Liver (tissue), 9 donors: ENCODE results near the gene KCTD16. TPM values are rescaled to one million over a fixed set of nuclear protein-coding genes. Genes with fewer than 3 reads are reported as not detected.
A peak's percentile ranks its signal among the peaks of the same experiment; 100 is the strongest.

ENCODE experiments used
- DNase-seq: peaks from one replicate; pipeline ENCODE4 v3.0.0-alpha.2; 2017; ENCODE audit warnings: low spot score
- H3K27ac ChIP-seq, 2 donors: one replicate each; pipeline ENCODE4 v1.7.0; 2013; ENCODE audit warnings: inconsistent platforms in 2 of 2, low read length in 2 of 2, control low read depth in 1 of 2, low read depth in 1 of 2, mild to moderate bottlenecking in 1 of 2
- H3K27me3 ChIP-seq, 4 donors: one replicate each; pipeline versions ENCODE4 v1.6.1 to v1.7.0; 2013; ENCODE audit warnings: low read length in 3 of 4, inconsistent platforms in 1 of 4, mild to moderate bottlenecking in 1 of 4, moderate library complexity in 1 of 4; ENCODE audit not compliant: control insufficient read depth in 4 of 4, insufficient read depth in 4 of 4
- H3K36me3 ChIP-seq, 4 donors: one replicate each; pipeline versions ENCODE4 v1.6.1 to v1.7.0; 2013; ENCODE audit warnings: low read length in 3 of 4, mild to moderate bottlenecking in 3 of 4, low read depth in 1 of 4, moderate library complexity in 1 of 4; ENCODE audit not compliant: control insufficient read depth in 4 of 4, insufficient read depth in 3 of 4
- H3K4me1 ChIP-seq, 4 donors: one replicate each; pipeline versions ENCODE4 v1.6.1 to v1.7.0; 2013; ENCODE audit warnings: low read length in 3 of 4, mild to moderate bottlenecking in 3 of 4, moderate library complexity in 1 of 4; ENCODE audit not compliant: control insufficient read depth in 4 of 4, insufficient read depth in 4 of 4
- H3K4me3 ChIP-seq, 3 donors: one replicate each; pipeline versions ENCODE4 v1.6.1 to v1.7.0; 2013; ENCODE audit warnings: low read length in 3 of 3, control low read depth in 1 of 3, low read depth in 1 of 3, mild to moderate bottlenecking in 1 of 3
- H3K9ac ChIP-seq, 2 donors: one replicate each; pipeline ENCODE4 v1.7.0; 2013; ENCODE audit warnings: low read length in 2 of 2, mild to moderate bottlenecking in 2 of 2, moderate library complexity in 2 of 2, control low read depth in 1 of 2, low read depth in 1 of 2
- H3K9me3 ChIP-seq, 4 donors: one replicate each; pipeline versions ENCODE4 v1.6.1 to v1.7.0; 2013; ENCODE audit warnings: low read length in 3 of 4; ENCODE audit not compliant: control insufficient read depth in 4 of 4
- ATF3 ChIP-seq: IDR thresholded peaks from 2 replicates; pipeline ENCODE4 v1.6.1; 2016; ENCODE audit warnings: antibody characterized with exemption
- CTCF ChIP-seq: fragments of 150-350 bp; IDR thresholded peaks from 2 replicates; pipeline ENCODE4 v1.5.1; 2017; ENCODE audit warnings: improper control_type of control experiment, low read depth, low read length; ENCODE audit not compliant: missing input control
- EGR1 ChIP-seq, 2 donors: IDR thresholded peaks; 2 replicates each; pipeline ENCODE4 v1.6.1; 2016 to 2018; ENCODE audit warnings: antibody characterized with exemption in 2 of 2, low read depth in 2 of 2
- FOXA1 ChIP-seq: IDR thresholded peaks from 2 replicates; pipeline ENCODE4 v1.6.1; 2016; ENCODE audit warnings: antibody characterized with exemption
- FOXA2 ChIP-seq: IDR thresholded peaks from 2 replicates; pipeline ENCODE4 v1.6.1; 2016; ENCODE audit warnings: antibody characterized with exemption
- GABPA ChIP-seq, 2 donors: IDR thresholded peaks in 1 of 2; conservative IDR thresholded peaks in 1 of 2; 2 replicates each; pipeline ENCODE4 v1.6.1; 2016; ENCODE audit warnings: antibody characterized with exemption in 2 of 2, mild to moderate bottlenecking in 1 of 2, moderate library complexity in 1 of 2
- HNF4A ChIP-seq, 2 donors: conservative IDR thresholded peaks; 2 replicates each; pipeline ENCODE4 v1.6.1; 2016; ENCODE audit warnings: antibody characterized with exemption in 2 of 2, mild to moderate bottlenecking in 2 of 2
- HNF4G ChIP-seq: IDR thresholded peaks from 2 replicates; pipeline ENCODE4 v1.6.1; 2016; ENCODE audit warnings: antibody characterized with exemption
- JUND ChIP-seq, 2 donors: IDR thresholded peaks; 2 replicates each; pipeline ENCODE4 v1.6.1; 2016; ENCODE audit warnings: antibody characterized with exemption in 2 of 2
- MAX ChIP-seq: IDR thresholded peaks from 2 replicates; pipeline ENCODE4 v1.6.1; 2016; ENCODE audit warnings: antibody characterized with exemption
- NR2F2 ChIP-seq: IDR thresholded peaks from 2 replicates; pipeline ENCODE4 v1.6.1; 2016; ENCODE audit warnings: antibody characterized with exemption
- RAD21 ChIP-seq, 2 donors: IDR thresholded peaks; 2 replicates each; pipeline ENCODE4 v1.6.1; 2016; ENCODE audit warnings: antibody characterized with exemption in 2 of 2, mild to moderate bottlenecking in 2 of 2
- REST ChIP-seq: IDR thresholded peaks from 2 replicates; pipeline ENCODE4 v1.6.1; 2016; ENCODE audit warnings: antibody characterized with exemption, mild to moderate bottlenecking
- RXRA ChIP-seq, 2 donors: IDR thresholded peaks; 2 replicates each; pipeline ENCODE4 v1.6.1; 2017 to 2018; ENCODE audit warnings: antibody characterized with exemption in 2 of 2, mild to moderate bottlenecking in 1 of 2
- SP1 ChIP-seq: IDR thresholded peaks from 2 replicates; pipeline ENCODE4 v1.6.1; 2018; ENCODE audit warnings: antibody characterized with exemption, mild to moderate bottlenecking
- TAF1 ChIP-seq: conservative IDR thresholded peaks from 2 replicates; pipeline ENCODE4 v1.6.1; 2016; ENCODE audit warnings: antibody characterized with exemption, mild to moderate bottlenecking
- YY1 ChIP-seq: IDR thresholded peaks from 2 replicates; pipeline ENCODE4 v1.6.1; 2016; ENCODE audit warnings: antibody characterized with exemption, mild to moderate bottlenecking
- ZBTB33 ChIP-seq: IDR thresholded peaks from 2 replicates; pipeline ENCODE4 v1.6.1; 2016; ENCODE audit warnings: antibody characterized with exemption
- WGBS: extraction: QIAGEN DNeasy Blood & Tissue Kit; methylation state at CpG from one replicate; pipeline ENCODE4 v1.1.7; 2013; 5-methylcytosine and 5-hydroxymethylcytosine counted together
- polyA plus RNA-seq, 2 donors: library from polyadenylated mRNA; stranded (reverse) in 1 of 2; unstranded in 1 of 2; fragments of 200-250 nt in 1 of 2; fragments of >200 nt in 1 of 2; fragmentation: Nextera tagmentation in 1 of 2; extraction: Ambion mirVana in 1 of 2; gene quantifications; one replicate each; pipeline versions ENCODE4 v1.2.1 to v1.2.3, GENCODE V29; 2013 to 2015
- total RNA-seq, 2 donors: library from RNA; depleted of rRNA; stranded (reverse); fragments of >200 nt; gene quantifications; one replicate each; pipeline ENCODE4 v1.2.3, GENCODE V29; 2014
- donor health status: healthy.
- donor health status: healthy.
- donor health status: healthy.
- donor health status: healthy.
- donor health status: healthy.

KCTD16 gene
- total RNA-seq = under 1 TPM; under 0.01 to 0.05 TPM
- polyA plus RNA-seq = under 1 TPM in 1 of 2 donors, not detected in 1; 0.01 TPM

- Histone ChIP-seq H3K4me1 (peaks cover 0 to 23% (median 15%) of the 10 kb centered on the region in 4 donors), H3K27me3 (no peaks in the 10 kb centered on the region), H3K9ac (peak within 1 kb of the TSS; percentile 80 to 88), H3K9me3 (peaks cover 0 to 3% (median 0%) of the 10 kb centered on the region in 4 donors), H3K36me3 (peaks cover 0 to 5% (median 3%) of the 10 kb centered on the region in 4 donors), H3K4me3 (peak within 1 kb of the TSS; percentile 76 to 98 (median 77)), H3K27ac (peak within 1 kb of the TSS; percentile 65 to 73)
- TF ChIP-seq HNF4A (conservative IDR thresholded peaks at IDR 0.05) (peak; percentile 50 to 74), NR2F2 (no peak), FOXA2 (no peak), REST (peak; percentile 63), GABPA (IDR thresholded peaks at IDR 0.05 in 1 of 2, conservative IDR thresholded peaks at IDR 0.05 in 1 of 2) (peak; percentile 70 to 94), SP1 (peak; percentile 64), TAF1 (peak; percentile 48), JUND (IDR thresholded peaks at IDR 0.05) (no peak), FOXA1 (peak; percentile 24), MAX (peak; percentile 68), RXRA (IDR thresholded peaks at IDR 0.05) (peak; percentile 4 to 27), CTCF (no peak), YY1 (peak; percentile 48), ZBTB33 (peak; percentile 37), RAD21 (IDR thresholded peaks at IDR 0.05) (no peak), HNF4G (no peak), ATF3 (no peak), EGR1 (IDR thresholded peaks at IDR 0.05; ENCODE audit: low read depth in 2 of 2) (peak; percentile 90 to 97)
- under 1% methylated on average over 39 of the region's 39 CpGs for WGBS
- DNase-seq = peak; percentile 92
Measured at GRCh38 chr5:144170276-144171024, at the start of gene KCTD16, which contains the start of gene YIPF5. TSS of gene KCTD16 (plus strand) at chr5:144170873. TSS of gene YIPF5 (minus strand) at chr5:144170659. CDS start at chr5:144169955, 704 bp downstream.
